Bone marrow (tissue), 2 donors: Measurements from ENCODE around the gene CNN1.
"Not testable (repeated sequence)": the region's sequence is repeated elsewhere in the genome, so short reads cannot be mapped to it uniquely, and the experiment has no call there.

Source experiments
- DNase-seq, 2 donors: peaks; one replicate each; lab custom pipeline; 2025; lab: John Stamatoyannopoulos, UW

The CNN1 gene

DNA sequence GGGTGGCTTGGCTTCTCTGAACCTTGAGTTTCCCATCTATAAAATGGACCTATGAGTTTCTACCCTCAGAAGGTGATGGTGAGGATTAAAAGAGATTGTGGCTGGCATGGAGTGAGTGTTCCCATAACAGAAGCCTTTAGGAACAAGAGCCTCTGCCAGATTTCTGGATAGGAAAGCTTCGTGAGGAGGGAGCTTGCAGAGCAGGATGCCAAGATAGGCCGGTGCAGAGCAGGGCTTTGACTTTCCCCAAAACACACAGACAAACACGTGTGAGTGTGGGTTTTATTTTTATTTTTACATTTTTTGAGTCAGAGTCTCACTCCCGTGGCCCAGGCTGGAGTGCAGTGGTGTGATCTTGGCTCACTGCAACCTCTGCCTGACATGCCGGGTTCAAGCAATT is 3.7 kb upstream of the CNN1 start:
- no peak for DNase-seq

DNA sequence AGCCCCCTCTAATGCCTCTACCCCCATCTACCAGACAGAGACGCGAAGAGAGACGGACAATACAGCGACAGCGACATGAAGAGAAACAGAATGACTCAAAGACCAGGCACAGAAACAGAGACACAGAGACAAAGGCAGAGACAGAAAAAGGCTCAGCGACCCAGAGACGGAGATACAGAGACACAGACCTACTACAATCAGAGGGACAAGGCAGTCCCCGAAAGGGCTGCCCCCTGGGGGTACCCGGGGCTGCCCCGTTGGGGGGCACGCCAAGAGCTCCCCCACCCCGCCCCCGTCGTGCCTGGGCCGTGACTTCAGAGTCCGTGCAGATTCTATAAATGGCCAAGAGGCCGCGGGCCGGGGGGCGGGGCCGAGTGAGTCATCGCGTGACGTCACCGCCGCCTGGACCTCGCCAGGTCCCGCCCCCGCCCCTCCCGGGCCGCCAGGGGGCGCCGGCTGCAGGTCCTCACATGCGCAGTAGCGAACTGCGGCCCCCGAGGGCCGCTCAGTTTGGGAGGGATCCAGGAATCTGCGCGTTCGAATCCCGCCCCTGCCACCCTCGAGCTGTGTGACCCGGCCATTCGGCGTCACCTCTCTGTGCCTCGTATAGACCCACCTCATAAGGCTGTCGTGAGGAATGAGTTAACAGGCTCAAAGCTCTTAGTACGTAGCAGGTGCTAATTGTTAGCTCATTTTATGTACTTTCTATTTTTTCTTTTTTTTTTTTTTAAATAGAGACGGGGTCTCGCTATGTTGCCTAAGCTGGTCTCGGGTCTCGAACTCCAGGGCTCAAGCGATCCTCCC is 2.7 kb upstream of the CNN1 start:
- peak in 1 of 2 donors; percentile 88 for DNase-seq

DNA sequence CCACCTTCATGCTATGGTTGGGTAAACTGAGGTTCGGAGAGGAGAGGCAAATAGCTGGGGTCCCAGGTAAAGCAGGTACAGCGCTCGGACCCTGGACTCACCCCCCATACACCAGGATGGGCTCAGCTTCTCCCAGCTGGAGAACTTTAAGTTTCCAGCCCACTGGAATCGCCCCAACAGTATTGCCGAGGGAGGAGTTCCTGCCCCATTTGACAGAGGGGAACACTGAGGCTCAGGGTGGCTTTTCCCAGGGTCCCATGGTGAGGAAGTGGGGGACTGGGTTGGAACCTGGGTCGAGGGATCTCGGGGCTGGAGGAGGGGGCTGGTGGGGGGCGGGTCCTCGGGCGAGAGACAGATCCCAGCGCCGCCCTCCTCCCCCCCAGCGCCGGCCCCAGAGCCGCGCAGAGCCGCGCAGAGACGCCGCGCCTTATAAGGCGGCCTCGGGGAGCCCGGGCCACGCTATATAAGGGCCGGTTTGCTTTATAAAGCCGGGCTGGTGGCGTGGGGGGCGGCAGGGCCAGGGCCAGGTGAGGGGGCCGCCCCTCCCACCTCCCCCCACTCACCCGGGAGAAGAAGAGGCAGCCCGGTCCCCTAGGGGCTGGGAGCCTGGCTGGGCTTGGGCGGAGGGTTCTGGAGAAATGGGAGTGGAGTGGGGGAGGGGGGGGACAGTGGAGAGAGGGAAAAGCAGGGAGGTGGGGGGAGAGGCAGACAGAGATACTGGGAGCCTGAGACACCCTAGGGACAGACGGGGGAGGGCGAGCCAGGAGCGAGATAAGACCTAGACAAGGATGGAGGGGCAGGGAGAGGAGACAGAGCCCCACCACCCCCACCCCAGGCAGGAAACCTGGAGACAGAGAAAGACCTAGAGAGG is 1.1 kb downstream of the CNN1 start:
- no peak for DNase-seq

DNA sequence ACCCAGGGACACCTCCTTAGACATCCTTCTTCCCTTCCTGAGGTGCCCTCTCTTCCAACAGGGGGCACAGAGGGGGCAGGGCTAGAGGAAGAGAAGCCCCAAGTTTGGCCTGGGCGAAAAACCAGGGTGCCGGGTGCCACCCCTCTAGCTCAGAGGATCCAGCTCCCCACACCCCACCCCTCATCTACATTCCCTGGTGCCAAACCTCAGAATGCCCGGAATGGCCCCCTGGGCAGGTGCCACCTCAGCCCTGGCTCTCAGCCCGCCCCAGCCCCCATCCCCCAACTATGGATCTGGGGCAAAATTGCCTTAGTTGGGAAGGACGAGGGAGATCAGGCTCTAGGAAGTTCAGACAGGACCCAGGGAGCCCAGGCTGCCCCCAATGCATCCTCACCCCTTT is 2.0 kb downstream of the CNN1 start:
- no peak for DNase-seq

DNA sequence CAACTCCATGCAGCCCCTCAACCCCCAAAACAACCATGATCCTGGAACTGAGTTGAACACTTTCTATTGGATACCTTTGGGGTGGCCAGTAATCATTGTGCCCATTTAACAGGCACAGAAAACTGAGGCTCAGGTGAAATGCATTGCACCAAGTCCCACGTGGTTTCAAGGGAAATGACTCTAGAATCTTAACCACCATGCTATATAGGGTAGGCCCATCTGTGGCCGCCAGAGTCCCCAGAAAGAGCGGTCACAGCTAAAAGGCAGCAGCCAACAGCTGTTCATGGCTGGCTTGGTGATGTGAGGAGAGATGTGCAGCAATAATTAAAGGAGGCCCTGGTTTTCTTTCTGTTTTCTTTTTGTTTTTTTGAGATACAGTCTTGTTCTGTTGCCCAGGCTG is 2.6 kb downstream of the CNN1 start:
- DNase-seq, result no peak

DNA sequence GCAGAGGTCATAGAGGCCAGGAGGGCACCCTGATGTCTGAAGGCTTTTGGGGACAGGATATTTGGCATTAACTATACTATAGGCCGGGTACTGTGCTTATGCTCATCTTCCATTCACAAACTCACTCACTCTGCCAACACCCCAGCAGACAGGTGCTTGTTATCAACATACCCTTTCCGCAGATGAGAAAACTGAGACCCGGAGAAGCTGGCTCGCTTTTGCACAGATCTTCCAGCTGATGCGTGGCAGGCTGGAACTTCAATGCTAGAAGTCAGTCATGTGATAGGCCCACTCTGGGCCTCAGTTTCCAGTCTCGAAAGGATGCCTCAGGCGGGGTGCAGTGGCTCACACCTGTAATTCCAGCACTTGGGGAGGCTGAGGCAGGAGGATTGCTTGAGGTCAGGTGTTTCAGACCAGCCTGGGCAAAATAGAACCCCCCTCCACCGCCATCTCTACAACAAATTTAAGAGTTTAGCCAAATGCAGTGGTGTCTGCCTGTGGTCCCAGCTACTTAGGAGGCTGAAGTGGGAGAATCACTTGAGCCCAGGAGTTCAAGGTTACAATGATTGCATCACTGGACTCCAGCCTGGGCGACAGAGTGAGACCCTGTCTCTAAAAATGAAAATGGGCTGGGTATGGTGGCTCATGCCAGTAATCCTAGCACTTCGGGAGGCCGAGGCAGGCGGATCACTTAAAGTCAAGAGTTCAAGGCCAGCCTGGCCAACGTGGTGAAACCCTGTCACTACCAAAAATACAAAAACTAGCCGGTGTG is 9.5 kb downstream of the CNN1 start:
- no peak for DNase-seq

DNA sequence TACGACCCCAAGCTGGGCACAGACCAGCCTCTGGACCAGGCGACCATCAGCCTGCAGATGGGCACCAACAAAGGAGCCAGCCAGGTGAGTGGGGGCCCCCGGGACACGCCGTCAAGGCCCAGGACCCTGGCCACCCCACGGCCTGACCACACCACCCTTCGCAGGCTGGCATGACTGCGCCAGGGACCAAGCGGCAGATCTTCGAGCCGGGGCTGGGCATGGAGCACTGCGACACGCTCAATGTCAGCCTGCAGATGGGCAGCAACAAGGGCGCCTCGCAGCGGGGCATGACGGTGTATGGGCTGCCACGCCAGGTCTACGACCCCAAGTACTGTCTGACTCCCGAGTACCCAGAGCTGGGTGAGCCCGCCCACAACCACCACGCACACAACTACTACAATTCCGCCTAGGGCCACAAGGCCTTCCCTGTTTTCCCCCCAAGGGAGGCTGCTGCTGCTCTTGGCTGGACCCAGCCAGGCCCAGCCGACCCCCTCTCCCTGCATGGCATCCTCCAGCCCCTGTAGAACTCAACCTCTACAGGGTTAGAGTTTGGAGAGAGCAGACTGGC is 10.8 kb downstream of the CNN1 start:
- no peak for DNase-seq

DNA sequence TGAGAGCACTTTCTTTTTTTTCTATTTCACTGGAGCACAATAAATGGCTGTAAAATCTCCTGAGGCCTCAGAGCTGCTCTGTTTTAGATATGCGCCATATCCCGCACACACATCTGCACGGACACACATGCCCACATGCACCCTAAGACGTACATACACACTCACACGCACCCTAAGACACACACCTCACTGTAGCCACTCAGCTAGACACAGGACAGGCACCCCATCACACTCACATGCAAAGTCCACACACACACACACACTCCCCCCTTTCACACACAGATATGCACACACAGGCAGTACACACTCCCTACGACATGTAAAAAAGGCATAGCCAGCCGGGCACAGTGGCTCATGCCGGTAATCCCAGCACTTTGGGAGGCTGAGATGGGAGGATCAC is 11.6 kb downstream of the CNN1 start:
- DNase-seq, result no peak

DNA sequence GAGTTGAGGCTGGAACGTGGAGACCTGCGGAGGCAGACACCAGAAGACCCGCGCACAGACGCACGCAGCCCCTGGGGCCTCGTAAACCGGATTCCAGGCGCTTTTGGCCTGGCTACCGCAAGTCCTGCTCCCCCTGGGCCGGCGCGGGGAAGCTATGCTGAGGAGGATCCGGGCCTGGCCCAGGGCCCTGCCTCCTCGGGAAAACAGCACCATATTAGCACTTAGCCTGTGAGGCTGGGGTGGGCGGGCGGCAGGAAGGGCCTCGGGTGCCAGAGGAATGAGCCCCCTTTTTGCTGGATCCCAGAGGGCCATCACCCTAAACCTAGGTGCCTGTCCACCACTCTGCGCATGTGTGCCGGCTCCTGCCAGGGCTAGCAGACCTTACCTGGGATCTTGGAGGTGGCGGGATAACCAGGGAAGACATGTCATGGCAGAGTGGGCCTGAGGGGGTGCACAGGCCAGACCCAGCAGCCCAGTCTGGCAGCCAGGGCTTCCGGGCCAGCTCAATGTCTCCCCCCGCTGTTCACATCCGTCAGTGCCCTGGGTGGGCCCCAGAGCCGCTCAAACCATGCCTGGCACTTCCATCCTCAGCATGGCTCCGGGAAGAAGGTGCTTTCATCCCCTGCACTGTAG is 13.1 kb downstream of the CNN1 start:
- DNase-seq, result no peak

DNA sequence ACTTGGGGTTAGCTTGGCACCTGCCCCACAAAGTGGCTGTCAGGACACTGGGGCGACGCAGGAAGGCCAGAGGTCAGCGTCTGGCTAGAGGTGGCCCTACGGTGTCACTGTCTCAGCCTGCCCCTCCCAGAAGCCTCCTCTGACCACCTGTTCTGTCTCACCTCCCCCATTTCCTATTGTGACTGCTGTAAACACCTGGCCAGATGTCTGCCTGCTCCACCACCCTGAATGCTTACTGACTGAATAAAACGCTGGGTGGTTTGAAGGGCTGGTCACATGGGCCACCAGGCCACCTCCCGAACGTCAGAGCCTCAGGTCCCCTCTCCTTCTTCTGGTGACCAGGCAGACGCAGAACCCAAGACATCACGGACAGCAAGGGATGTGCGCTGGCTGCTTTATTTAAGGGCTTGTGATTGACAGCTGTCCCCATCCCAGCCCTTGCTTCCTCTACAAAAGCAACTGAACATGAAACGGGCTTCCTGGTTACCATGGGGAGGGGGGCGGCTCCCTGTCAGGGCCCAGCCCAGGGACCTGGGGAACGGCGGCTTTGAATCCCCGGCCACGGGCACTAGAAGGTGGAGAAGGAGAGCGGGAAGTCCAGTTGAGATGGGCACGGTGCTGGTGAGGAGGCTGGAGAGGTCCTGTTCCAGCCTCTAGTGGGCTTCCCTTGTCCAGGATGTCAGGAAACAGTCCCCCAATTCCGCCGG is 14.2 kb downstream of the CNN1 start:
- DNase-seq, result no peak

DNA sequence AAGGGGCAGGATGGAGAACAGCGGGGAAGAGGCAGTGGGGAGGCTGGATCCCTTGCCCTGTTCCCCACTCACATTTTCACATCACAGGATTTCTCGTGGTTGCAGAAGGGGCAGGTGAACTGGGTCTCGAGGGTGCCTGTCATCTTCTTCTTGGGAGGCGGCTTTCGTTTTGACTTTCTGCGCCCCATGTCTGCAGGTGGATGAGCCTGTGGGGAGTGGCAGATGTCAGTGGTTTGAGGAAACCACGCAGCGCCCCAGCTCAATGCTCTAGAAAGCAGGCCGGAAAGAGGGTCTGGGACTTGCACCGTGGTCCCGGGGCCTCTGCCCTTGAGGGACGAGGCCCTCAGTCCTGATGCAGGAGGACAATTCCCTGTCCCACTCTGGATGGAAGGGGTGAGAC is 15.5 kb downstream of the CNN1 start:
- no peak for DNase-seq

DNA sequence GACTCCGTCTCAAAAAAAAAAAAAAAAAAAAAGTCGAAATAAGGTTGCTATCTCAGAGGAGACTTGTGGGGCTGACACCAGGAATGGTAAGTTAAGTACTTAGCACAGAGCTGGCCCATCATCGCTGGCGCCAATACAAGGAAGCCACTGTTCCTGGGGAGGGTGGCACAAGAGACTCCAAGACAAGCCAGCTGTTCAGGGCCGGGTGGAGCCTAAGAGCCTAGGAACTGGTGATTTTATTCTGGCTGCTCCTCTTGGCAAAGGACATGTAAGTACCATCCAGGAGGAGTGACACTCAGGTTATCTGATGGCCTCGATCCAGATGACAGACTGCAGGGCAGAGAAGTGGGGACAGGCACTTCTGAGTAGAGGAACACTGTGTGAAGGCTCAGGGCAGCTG is 16.6 kb downstream of the CNN1 start:
- DNase-seq, result no peak

DNA sequence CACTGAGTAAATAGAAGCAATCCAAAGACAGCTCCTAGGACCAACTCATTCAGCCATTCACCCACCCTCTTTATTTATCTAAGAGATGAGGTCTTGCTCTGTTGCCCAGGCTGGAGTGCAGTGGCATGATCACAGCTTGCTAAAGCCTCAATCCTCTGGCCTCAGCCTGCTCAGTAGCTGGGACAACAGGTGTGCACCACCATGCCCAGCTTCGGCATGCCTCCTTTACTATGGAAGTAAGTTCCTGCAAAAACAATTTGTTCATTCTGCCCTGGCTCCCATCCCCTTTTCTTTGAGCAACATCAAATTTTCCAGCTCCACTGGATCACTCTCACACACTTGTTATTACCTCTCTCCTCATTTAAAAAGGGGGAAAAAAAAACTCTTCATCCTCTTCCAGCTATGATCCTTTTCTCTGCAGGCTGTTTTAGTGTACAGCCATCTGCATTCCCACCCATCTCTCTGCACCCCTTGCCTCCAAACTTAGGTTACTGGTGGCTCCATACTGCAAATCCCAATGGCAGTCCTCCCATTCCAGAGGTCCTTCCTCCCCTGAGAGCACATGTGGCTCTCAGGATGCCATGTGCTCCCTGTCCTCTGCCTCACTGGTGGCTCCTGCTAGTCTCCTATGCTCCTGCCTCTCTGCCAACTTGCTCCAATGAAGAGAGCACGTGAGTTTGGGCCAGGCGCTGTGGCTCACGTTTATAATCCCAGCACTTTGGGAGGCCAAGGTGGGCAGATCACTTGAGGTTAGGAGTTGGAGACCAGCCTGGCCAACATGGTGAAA is 18.2 kb downstream of the CNN1 start:
- no peak for DNase-seq

DNA sequence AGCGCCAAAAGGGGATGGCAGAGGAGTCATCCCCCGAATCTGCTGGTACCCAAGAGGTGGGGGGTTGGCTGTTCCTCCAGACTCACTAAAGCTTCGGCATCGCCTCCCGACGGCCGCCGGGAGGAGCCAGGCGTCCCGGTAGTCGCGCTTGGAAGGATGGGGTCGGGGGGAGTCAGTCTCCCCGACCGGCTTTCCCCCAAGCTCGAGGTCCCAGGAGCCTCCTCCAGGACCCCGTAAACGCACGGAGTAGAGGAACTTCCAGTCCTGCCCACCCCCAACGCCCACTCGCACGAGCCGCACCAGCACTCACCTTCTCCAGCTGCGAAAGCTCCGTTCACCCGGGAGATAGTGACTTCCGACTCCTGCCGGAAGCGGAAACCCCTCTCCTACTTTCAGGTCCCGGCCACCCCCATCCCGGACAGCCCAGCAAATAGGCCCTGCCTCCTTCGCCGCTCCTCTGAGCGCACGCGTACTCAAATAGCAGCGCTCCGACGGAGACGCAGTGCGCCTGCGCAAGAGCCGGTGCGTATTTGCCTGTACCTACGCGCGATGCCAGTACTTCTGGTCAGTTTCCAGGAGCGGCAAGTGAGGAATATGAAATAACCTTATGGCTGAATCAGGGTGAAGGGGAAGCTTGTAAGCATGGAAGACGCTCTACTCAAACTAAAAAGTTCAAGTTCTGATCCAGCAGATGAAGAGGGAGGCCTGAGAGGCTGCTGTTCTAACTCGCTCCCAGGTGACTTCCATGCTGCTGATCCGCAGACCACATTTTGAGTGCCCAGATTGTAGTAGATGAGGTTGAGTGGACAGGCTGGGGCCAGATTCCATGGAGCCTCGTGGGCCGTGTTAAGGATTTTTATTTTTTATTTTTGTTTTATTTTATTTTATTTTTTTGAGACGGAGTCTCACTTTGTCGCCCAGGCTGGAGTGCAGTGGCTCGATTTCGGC is 20.5 kb downstream of the CNN1 start, which contains the start of gene ELOF1:
Gene ELOF1 (minus strand): TSS at position 350 of the 948 bp plus-strand sequence. CDS start 4,883 bp downstream, outside the sequence.
- DNase-seq, result peak; percentile 81 to 95

DNA sequence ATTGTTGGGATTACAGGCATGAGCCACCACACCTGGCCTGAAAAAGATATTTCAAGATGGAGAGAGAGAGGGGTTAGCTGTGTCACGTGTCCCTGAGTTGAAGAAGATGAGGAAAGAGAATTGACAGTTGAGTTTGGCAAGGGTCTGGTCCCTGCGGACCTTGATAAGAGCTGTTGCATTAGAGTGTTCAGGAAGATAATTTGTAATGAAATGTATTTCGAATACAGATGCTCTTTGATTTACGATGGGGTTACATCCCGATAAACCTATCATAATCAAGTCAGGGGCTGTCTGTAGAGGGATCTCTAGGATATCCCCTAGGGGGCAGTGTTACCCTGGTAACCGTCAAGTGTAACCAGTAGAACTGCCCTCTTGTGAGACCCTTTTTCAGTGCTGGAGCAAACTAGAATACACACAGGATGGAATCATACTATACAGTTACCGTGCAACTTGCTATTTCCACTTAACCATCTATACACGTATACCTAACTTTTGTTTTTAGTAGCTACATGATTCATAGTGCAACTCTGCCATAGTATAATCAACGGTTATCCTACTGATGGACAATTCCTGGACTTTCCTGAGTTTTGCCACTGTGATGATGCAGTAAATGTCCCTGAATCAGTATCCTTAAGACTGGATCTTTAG is 21.9 kb downstream of the CNN1 start:
- peak in 1 of 2 donors; percentile 67 for DNase-seq

DNA sequence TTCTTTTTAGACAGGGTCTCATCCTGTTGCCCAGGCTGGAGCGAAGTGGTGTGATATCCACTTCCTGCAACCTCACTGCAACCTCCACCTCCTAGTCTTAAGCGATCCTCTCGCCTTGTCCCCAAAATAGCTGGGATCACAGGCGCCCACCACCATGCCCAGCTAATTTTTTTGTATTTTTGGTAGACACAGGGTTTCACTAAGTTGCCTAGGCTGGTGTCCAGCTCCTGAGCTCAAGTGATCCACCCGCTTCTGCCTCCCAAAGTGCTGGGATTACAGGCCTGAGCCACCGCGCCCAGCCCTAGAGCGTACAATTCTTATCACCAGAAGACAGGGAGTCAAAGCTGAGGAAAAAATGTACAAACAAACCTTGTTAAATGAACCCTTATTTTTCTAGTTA is 24.9 kb downstream of the CNN1 start:
- no peak for DNase-seq

DNA sequence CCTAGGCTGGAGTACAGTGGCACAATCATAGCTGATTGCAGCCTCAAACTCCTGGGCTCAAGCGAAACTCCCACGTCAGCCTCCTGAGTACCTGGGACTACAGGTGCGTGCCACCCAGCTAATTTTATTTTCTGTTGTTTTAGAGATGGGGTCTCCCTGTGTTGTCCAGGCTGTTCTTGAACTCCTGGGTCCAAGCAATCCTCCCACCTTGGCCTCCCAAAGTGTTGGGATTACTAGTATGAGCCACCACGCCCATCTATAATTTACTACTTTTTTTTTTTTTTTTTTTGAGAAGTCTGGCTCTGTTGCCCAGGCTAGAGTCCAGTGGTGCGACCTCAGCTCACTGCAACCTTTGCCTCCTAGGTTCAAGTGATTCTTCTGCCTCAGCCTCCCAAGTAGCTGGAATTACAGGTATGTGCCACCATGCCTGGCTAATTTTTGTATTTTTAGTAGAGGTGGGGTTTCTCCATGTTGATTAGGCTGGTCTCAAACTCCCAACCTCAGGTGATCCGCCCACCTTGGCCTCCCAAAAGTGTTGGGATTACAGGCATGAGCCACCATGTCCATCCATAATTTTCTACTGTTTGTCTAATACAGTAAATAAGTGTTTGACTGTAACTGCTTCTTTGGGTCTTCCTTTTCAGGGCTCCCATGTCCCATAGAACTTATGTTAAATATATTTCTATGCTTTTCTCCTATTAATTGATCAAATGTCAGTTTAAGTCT is 25.6 kb downstream of the CNN1 start:
- DNase-seq, result not testable (repeated sequence)

DNA sequence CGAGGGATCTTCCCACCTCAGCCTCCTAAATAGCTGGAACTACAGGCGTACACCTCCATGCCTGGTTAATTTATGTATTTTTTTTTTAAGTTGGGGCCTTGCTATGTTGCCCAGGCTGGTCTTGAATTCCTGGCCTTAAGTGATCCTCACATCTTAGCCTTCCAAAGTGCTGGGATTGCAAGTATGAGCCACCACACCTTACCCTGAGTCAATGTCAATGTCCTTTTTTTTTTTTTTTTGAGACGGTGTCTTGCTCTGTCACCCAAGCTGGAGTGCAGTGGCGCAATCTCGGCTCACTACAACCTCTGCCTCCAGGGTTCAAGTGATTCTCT is 27.0 kb downstream of the CNN1 start:
- DNase-seq, result not testable (repeated sequence)
